ENCODE data around the gene OGFOD3. TPM values are rescaled to one million over a fixed set of nuclear protein-coding genes. Genes with fewer than 3 reads are reported as not detected.

OGFOD3 gene
- total RNA-seq, 4 donors from 2014 or later = 13.0 to 28.7 (median 23.2) TPM

DNA sequence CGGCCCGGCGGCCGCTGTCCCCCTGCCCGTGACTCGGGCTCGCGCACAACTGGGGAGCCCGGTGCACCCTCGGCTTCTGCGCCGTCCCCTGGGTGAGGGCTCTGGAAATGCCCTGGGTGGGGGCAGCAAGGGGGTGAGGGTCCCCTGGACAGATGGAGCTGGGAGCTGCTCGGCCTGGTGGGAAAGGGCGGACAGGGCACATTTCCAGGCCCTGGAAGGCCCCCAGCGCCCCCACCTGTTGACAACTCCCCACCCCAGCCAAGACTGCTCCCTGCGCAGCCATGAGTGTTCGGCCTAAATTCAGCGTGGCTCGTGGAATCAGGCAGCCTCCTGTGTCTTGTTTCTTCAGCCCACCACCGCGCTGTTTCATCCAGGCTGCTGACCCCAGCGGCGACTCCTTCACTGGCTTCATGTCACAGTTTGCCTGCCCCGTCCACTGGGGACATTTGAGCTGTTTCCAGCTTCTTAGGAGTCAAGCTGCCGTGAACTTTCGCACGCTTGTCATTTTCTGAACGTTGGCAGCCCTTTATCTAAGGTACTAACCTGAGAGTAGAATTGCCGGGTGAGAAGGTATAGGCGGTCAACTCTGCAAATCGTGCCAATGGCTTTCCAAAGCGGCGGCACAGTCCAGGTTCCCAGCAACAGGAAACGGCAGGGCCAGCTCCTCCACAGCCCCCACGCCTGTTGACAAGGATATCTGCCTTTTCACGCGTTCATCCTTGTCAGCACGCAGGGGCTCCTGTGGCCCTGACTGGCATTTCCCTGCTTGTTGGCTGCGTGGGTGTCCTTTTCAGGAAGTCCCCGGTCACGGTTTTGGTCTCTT, 45.9 kb downstream of the OGFOD3 start:
- 74 to 77% methylated on average over 31 to 41 of the region's 41 CpGs for WGBS, 2 donors
- H3K4me3 ChIP-seq (ENCODE audit: low read depth, poor library complexity, severe bottlenecking) = no peak overlapping the region
- intact Hi-C loops (cut with DNase I; ENCODE audit: low total_unique reads) = no loop called here
- TF ChIP-seq, protein P1, sequence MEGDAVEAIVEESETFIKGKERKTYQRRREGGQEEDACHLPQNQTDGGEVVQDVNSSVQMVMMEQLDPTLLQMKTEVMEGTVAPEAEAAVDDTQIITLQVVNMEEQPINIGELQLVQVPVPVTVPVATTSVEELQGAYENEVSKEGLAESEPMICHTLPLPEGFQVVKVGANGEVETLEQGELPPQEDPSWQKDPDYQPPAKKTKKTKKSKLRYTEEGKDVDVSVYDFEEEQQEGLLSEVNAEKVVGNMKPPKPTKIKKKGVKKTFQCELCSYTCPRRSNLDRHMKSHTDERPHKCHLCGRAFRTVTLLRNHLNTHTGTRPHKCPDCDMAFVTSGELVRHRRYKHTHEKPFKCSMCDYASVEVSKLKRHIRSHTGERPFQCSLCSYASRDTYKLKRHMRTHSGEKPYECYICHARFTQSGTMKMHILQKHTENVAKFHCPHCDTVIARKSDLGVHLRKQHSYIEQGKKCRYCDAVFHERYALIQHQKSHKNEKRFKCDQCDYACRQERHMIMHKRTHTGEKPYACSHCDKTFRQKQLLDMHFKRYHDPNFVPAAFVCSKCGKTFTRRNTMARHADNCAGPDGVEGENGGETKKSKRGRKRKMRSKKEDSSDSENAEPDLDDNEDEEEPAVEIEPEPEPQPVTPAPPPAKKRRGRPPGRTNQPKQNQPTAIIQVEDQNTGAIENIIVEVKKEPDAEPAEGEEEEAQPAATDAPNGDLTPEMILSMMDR (IDR thresholded peaks at IDR 0.05) = no peak
- no peak for TF ChIP-seq POLR2A (IDR thresholded peaks at IDR 0.05)
- no peak for DNase-seq (ENCODE audit: low spot score in 2 of 2)

DNA sequence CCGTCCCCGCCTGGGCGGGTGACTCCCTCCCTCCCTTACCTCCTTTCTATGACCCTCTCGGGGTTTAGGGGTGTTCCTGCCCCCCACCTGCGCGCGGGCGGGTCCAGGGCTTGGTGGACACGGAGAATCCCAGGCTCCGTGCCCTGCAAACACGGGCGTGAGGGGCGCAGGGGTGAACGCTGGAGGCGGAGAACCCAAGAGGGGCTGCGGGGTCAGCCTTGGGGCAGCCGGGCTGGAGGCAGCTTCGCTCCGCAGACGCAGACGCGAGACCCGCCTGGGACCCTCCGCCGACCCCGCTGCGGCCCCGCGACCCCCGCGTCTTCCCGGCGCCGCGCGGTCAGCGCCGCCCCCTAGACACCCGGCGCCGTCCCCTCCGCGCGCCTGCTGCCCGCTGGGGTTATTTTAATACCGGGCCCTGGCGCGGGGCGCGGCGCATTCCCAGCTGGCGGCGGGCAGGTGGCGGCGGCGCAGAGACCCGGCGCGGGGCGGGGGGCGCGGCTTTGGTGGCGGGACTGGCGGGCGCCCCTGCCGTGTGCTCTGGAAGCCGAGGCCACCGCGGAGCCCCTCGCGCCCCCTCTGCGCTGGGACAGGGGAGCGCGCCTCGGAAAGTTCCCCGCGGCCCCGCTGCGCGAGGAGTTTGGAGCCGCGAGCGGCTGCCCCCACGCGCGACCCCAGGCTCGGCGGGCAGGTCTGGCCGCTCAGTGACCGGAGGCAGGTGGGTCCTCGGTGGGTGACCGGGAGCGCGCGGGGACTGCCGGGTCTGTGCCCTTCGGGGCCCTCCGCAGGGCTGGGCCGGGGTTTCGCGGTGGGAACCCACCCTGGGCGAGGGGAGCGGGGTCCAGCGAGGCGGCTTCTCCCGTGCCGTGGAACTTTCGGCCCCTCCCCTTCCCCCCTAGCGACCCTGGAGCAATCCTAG, 46.8 kb downstream of the OGFOD3 start, which contains the start of gene UTS2R:
UTS2R (plus strand) TSS at position 433 of the 916 bp plus-strand sequence. CDS start 2,560 bp downstream, outside the sequence.
- intact Hi-C loops (cut with DNase I; ENCODE audit: low total_unique reads) = no loop called here
- H3K4me3 ChIP-seq (ENCODE audit: low read depth, poor library complexity, severe bottlenecking) = no peak within 1 kb of the TSS
- DNase-seq (ENCODE audit: low spot score in 2 of 2) = no peak
- 10 to 16% methylated on average over 20 to 46 of the region's 109 CpGs for WGBS, 2 donors
- TF ChIP-seq POLR2A (IDR thresholded peaks at IDR 0.05) = no peak
- TF ChIP-seq, protein P1 (IDR thresholded peaks at IDR 0.05) = no peak

DNA sequence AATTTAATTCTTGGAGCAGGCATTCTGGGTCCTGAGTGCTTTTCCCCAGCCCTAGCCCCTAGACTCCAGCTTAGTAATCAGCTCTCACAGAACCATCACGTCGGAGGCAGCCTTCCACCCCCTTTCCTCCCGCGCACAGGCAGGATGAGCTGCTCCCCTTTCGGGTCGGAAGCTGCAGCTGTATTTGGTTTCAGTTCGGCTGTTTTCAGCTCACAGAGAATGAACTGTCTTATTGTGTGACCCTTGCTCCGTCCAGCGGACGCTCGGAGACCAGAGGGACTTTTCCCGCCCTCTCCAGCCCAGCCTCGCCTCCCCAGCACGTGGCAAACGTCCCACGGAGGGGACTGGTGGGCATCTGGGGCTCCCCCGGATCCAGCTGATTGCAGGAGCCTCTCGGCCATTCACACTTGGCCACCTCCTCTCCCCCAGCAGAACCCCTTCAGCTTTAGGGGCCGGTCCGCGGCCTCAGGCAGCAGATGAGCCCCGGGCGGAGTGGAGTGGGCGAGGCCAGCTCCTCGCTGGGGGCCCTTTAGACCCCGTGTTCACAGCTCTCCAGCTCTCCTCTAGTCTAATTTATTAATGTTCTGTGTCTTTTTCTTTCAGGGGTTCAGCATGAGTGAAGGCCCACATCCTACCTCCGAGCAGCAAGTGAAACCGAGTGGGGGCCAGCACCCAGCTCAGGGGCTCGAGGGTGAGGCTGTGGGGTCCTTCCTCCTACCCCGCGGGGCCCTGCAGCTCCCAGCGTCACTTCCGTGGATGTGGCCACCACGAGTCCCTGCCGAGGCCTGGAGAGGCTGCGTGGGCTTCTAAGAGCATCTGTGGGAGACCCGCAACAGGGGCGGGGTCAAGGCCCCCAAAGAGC, 47.7 kb downstream of the OGFOD3 start:
- H3K4me3 ChIP-seq (ENCODE audit: low read depth, poor library complexity, severe bottlenecking) = no peak overlapping the region
- no peak for DNase-seq (ENCODE audit: low spot score in 2 of 2)
- TF ChIP-seq, protein P1 (IDR thresholded peaks at IDR 0.05) = no peak
- no peak for TF ChIP-seq POLR2A (IDR thresholded peaks at IDR 0.05)
- intact Hi-C loops (cut with DNase I; ENCODE audit: low total_unique reads) = no loop called here
- 20 to 21% methylated on average over 32 to 38 of the region's 38 CpGs for WGBS, 2 donors

DNA sequence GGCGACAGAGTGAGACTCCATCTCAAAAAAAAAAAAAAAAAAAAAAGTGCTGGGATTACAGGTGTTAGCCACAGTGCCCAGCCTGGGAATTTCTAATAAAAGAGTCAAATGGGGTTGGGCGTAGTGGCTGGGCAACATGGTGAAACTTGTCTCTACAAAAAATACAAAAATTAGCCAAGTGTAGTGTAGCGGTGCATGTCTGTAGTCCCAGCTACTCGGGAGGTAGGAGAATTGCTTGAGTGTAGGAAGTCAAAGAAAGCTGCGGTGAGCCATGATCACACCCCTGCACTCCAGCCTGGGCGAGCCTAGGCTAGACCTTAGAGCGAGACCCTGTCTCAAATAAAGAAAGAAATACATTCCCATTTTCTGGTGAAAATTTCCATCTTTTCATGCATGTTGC, 49.2 kb downstream of the OGFOD3 start:
- intact Hi-C loops (cut with DNase I; ENCODE audit: low total_unique reads) = no loop called here
- 72 to 76% methylated on average over 7 of the region's 7 CpGs for WGBS, 2 donors
- DNase-seq (ENCODE audit: low spot score in 2 of 2) = no peak
- no peak overlapping the region for H3K4me3 ChIP-seq (ENCODE audit: low read depth, poor library complexity, severe bottlenecking)
- TF ChIP-seq, protein P1 (IDR thresholded peaks at IDR 0.05) = no peak
- no peak for TF ChIP-seq POLR2A (IDR thresholded peaks at IDR 0.05)
